Stimulated activated CD8-positive, alpha-beta memory T cell treated with anti-CD3 and anti-CD28 coated beads, Interleukin-4, amount 100 ng/mL, for 4 hours (primary cell): Measurements from ENCODE around the gene WAPL.
A peak's percentile ranks its signal among the peaks of the same experiment; 100 is the strongest.
"Not testable (repeated sequence)": the region's sequence is repeated elsewhere in the genome, so short reads cannot be mapped to it uniquely, and the experiment has no call there.

Experiments
- DNase-seq, 2 donors: peaks; one replicate each; pipeline ENCODE4 v3.0.0-alpha.2; 2020; ENCODE audit warnings: low read depth in 2 of 2, low spot score in 1 of 2

The WAPL gene

DNA sequence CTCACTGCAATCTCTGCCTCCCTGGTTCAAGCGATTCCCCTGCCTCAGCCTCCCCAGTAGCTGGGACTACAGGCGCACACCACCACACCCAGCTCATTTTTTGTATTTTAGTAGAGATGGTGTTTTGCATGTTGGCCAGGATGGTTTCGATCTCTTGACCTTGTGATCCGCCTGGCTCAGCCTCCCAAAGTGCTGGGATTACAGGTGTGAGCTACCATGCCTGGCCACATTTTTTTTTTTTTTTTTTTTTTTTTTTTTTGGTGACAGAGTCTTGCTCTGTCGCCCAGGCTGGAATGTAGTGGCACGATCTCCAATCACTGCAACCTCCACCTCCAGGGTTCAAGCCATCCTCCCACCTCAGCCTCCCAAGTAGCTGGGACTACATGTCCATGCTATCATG, 4.1 kb upstream of the WAPL start:
- DNase-seq: not testable (repeated sequence)

DNA sequence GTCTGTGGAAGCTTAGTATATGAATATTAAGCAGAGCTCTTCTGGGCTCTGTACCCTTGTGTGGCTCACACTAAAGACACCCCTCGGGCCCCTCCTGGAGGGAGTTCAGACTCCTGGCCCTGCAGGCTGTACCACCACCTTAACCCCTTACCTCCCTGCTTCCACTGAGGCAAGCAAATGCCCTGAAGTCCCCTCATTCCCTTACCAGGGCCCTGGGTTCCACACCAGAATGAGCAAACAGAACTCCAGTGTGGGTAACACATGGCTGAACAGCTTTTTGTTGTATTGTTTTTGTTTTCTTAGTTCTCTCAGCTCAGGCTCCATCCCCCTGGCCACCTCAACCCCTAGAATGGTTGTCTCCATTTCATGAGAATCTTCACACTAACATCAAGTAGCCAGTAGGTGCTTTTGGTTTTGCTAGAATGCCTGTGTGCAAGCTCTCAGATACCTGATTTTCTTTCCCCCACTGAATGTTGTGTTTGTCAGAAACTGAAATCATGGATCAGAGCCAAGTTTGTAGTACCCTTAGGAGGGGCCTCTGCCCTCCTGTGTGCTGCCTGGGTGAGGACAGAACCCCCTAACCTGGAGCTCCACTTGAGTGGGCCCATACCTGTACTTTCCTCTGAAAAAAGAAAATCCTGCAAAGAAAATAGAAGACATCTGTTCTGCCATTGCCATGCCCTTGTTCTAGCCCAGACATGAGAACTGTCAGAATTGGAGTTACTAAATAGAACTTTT, 2.8 kb upstream of the WAPL start:
- no peak for DNase-seq

DNA sequence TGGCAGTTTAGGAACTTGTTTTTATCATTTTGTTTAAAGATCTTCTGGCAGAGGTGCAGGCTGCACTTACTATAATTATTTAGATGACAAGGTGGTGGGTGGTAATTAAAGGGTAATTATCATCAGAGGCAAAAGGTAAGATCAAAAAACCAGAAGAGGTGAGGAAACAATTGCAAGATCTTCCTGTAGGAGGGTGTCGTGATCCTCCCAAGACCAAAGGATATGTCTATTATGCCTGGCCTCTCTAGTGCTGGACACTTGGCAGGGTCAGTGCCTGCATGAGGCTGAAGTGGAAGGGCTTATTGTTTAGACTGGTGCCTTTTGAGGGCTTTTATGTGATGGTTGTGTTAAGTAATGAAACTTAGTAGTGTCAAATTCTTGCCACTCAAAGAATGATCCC, 1.8 kb upstream of the WAPL start:
- no peak for DNase-seq

DNA sequence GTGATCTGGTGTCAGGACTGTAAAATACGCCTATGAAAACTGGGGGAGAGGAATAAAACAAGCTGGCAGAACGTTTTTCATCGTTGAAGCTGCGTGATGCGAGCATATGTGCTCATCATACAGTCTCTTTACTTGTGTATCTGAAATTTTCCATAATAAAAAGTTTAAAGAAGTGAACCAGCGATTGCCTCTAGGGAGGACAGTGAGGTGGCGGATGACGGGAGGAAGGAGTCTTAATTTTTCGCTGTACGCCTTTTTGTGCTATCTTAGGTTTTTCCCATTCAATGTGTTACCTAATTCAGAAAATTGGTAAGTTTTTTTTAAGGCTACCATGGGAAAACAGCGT, 891 bp upstream of the WAPL start:
- DNase-seq: no peak

DNA sequence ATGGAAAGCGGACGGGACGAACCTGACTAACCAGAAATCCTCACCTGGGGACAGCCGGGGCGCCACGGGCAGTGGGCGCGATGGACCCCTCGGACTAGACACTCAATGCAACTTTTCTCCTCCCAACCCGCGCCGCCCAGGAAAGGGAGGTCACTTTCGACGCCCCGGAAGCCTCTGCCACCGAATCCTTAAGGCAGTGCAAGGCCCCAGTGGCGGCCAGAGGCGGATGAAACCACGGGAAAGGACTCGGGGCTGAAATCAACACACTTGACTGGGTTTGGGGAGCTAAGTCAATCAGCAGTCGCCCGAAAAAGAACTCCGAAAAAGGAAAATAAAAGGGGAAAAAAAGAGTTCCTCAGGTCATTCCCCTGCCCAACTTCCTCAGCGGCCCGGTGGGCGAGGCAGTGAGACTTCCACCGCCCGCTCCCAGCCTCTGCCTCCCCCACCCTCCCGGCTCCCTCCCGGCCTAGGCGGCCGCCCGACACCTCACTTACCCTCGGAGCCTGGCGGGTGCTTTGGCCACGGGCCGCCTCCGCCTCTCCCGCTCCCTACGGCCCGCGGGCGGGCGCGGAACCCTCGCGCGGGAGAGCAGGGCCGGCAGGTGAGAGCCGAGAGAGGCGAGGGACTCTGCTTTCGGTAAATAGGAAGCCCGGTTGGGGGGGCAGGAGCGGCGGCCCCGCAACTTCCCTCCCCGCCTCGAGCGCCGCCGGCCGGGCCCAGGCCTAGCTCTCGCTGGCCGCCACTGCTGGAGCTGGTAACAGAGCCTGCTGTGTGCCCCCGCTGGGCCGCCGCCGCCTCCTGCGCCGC, 518 bp downstream of the WAPL start:
- DNase-seq: peak in 1 of 2 donors; percentile 18

DNA sequence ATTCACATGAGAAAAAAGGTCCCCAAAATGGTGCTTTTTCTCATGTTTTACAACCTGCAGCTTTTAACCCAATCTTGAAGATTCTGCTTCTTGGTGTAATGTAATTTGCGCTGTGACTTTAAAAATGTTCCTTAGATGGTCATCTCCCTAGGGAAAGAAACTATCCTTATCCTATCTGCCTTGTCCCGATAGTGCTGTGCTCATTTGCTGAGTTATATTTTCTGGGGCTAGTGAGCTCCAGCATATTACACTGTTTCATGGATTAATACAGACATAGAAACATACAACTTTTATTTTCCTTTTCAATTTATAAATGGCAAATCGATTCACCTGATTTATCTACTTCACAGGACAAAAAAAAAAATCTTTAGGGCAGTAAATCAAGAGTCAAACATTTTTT, 2.8 kb downstream of the WAPL start:
- DNase-seq: no peak

DNA sequence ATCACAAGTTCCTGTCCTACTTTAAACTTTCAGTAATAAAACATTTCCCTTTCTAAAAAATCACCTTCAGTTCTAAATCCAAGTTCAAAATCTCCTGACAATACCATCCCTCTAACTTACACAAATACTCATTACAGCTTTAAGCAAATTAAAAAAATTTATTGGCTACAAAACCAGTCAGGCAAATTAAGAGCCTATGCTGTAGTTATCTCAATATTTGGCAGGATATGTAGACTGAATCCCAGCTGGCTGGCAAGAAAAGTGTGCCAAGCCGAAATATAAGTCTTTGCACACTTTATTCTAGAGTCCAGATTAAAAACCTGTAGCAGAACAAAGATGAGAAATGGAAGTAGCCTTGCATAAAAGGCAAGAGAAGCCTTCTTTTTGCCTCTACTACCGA, 9.5 kb downstream of the WAPL start:
- no peak for DNase-seq

DNA sequence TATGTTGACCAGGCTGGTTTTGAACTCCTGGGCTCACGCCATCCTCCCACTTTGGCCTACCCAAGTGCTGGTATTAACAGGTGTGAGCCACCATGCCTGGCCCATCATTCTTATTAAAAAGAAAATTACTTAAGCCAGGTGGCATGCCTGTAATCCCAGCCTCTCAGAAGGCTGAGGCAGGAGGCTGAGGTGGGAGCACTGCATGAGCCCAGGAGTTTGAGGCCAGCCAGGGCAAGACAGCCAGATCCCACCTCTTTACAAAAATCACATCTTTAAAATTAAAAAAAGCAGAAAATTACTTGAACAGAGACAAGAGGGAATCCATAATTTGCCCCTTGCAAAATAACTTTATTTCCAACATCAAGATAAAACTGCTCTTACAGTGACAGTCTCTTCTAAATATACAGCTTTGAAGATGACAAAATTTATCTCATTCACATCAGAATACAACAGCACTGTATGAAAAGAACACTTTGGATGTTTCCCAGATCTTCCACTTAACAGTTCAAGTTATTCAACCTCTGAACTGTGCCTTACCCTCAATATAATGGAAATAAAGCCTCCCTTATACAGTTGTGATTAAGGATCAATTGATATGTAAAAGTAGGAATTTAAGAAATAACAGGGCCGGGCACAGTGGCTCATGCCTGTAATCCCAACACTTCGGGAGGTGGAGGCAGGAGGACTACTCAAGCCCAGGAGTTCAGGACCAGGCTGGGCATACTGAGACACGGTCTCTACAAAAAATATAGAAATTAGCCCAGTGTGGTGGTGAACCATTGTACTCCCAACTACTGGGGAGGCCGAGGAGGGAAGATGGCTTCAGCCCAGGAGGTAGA, 10.3 kb downstream of the WAPL start:
- no peak for DNase-seq

DNA sequence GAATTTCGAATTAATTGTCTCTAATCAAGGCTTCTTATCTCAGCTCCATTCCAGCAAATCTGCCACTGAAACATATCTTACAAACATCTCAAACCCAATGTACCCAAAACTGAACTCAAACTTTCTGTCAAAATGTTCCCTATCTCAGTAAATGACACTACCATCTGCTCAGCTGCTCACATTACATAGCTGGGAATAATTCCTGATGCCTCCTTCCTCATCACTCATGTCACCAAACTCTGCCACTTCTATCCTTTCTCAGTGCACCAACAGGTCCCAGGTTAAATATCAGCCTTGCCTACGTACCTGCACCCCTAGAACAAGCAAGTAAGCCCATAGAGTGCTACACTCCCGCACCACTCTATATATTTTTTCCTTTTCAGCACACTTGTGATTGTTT, 12.4 kb downstream of the WAPL start:
- DNase-seq: no peak

DNA sequence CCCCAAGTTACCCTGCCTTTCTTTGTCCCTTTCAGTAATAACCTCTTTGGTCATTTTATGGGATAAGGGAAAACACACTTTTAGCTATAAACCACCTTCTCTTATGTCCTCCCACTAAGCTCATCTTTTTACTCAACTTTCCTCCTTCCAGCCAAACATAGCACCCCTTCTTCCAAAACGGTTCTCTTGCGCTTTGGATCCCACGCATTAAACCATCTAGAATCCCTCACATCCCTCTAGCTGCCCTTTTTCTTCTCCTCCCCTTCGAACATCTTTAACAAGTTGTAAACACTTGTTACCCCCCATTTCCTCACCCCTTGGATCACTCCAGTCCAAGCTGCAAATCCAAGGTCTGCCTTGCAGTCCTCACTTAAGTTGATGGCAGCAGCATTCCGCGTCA, 13.4 kb downstream of the WAPL start:
- DNase-seq: no peak

DNA sequence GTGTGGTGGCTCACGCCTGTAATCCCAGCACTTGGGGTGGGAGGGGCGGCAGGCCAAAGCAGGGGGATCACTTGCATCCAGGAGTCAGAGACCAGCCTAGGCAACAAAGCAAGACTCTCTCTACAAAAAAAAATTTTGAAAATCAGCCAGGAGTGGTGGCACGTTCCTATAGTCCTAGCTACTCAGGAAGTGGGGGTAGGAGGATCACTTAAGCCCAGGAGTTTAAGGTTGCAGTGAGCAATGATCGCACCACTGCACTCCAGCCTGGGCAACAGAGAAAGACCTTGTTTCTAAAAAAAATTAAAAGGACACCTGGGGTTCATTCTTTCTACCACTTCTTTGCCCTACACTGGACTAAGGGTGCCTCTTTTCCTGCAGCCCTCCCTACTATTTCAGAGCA, 15.1 kb downstream of the WAPL start:
- no peak for DNase-seq

DNA sequence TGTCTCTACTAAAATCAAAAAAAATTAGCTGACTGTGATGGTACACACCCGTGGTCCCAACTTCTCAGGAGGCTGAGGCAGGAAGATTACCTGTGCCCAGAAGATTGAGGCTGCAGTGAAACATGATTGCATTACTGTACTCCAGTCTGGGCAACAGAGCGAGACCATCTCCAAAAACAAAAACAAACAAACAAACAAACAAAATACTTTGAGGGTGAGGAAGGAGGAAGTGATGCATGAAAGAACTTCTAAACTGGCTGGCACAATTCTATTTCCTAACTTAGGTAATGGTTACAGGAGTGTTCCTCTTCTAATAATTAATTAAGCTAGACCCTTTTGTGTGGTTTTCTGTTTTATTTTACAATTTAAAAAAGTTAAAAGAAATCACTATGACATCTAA, 15.5 kb downstream of the WAPL start:
- DNase-seq: no peak

DNA sequence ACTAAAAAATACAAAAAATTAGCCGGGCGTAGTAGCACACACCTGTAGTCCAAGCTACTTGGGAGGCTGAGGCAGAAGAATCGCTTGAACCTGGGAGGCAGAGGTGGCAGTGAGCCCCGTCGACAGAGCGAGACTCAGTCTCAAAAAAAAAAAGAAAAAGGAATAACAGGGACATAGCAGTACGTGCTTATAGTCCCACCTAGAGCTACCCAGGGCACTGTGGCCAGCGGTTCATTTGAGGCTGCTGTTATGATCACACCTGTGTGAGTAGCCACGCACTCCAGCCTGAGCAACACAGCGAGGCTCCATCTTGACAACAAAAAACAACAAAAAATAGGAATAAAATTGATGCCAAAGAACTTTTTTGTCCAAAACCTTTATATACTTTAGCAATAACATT, 17.1 kb downstream of the WAPL start:
- DNase-seq: no peak

DNA sequence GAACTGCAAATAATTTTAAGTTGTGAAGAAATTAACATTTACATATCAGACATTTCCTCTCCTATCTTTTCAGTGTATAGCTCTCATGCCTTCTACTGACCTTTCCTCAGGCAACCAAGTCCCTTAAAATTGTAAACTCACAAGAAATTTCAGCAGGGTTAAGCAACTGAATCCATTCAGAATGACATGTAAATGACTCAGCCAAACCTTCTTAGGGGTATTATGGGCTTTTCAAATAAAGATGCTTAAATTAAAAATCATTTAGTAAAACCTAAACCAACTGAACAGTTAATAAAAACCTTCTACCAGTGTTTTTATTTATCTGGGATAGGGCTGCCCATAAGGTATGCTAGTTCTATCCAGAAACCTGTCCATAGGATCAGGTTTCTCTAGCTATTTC, 20.7 kb downstream of the WAPL start:
- no peak for DNase-seq

DNA sequence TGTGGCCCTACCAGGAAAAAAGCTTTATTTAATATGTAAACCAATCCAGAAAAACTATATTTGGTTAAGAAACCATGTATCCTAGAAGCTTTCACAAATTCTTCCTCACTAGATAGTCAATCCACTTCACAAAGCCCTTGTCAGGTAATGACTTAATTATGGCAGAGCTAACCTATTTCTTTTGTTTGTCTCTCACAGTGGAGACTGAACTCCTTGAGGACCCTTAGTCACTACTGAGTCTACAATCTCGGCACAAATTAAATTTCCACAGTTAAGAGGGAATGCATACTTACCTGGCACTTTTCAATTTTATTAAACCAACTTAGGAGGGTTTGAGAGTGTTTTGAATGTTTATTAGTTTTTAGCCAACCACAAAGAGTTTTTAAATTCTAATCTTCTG, 23.0 kb downstream of the WAPL start:
- DNase-seq: no peak

DNA sequence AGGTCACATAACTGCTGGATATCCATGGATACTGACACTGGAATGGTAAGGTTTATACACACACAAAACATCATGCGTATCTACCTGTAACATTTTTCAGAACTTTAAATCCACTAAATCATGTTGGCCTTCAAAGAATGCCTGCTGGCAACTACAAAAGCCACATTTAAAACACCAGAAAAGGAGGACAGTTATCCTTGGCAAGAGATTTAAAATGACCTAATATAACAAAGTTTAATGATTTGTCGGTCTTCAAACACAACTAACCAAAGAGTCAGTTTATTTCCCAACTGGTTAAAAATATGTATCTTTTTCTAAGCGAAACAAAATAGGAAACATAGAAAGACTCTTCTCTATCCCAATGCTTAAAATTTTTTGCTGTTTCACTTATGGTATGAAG, 24.0 kb downstream of the WAPL start:
- no peak for DNase-seq

DNA sequence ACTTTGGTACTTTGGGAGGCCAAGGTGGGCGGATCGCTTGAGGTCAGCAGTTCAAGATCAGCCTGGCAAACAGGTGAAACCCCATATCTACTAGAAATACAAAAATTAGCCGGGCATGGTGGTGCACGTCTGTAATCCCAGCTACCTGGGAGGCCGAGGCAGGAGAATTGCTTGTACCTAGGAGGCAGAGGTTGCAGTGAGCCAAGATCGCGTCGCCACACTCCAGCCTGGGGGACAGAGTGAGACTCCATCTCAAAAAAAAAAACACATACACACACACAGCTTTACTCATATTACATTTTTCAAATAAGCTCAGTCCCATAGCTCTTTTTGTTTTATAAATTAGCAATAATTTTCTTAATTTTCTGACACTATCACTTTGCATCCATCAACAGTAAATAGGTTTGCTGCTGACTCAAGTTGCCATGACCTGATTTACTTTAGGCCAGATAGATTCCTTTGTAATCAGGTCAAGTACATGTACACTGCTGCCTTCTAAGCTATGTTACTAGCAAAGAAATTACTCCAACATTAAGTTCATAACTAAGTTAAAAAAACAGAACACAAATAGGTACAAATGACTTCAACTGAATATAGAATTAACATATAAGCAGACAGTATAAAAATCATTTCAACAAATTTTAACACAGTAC, 31.5 kb downstream of the WAPL start:
- no peak for DNase-seq

DNA sequence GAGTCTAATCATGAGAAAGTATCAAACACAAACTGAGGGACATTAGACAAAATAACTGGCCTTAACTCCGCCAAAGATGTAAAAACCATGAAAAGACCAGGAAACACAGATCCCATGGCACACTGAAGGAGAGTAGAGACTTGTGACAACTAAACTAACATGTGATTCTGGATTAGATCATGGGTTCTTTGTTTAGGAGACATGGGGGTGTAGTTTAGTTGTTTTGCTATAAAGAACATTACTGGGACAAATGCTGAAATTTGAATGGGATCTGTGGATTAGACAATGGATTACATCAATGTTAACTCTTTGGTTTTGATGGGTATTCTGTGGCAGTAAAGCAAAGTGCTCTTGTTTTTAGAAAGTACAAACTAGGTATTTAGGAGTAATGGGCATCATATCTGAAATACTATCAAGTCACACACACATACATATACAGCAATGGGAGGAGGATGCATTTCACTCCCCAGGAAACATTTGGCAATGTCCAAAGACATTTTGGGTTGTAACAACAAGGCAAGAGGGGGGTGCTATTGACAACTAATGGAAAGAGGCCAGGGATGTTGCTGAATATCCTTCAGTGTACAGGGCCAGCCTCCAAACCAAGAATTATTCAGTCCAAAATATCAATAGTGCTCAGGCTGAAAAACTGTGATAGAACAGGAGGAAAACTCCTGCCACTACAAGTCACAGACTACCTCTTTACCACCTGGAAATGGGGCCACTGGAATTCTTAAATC, 32.4 kb downstream of the WAPL start:
- DNase-seq: no peak

DNA sequence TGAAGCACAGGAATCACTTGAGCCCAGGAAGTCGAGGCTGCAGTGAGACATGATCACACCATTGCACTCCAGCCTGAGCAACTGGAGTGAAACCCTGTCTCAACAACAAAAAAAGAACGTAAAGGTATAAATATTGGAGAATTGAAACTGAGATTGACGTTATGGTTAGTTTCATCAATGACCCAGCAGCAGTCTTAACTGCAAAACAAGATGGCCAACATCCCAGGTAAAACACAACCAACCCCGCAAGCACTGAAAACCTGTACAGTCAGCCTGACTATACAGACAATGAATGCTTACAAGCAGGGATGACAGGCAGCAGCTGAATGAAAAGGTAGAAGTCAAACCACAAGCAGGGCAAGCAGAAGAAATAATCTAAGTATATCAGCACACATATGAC, 34.7 kb downstream of the WAPL start:
- DNase-seq: no peak

DNA sequence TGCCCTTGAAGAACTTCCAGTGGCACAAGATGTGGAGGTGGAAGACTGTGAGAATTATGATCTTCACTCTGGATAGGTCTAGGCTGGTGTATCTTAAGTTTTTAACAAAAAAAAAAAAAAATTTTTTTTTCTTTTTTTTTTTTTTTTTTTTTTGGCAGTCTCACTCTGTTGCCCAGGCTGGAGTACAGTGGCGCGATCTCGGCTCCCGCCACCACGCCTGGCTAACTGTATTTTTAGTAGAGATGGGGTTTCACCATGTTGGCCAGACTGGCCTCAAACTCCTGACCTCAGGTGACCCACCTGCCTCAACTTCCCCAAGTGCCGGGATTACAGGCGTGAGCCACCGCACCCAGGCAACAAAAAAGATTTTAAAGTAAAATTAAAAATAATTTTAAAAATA, 37.9 kb downstream of the WAPL start:
- DNase-seq: no peak

DNA sequence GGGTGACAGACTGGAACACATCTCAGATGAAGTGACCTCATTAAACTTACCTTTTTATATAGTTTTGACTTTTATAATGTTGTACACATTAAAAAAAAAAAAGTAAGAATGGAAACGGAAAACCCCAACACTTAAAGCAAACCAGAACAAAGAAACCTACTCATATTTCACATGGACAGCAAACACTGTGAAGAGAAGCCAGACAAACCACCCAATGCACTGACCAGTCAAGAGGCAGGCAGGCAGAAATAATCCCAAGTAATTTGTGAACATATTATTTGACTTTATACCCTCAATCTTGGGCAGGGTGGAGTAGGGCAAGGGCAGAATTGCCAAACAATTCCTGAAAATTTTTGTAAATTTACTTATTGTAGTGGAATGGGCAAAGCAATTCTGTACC, 39.8 kb downstream of the WAPL start:
- no peak for DNase-seq
